ENCODE measurements around the gene PRDM8.
A peak's percentile ranks its signal among the peaks of the same experiment; 100 is the strongest.

Gene PRDM8

DNA sequence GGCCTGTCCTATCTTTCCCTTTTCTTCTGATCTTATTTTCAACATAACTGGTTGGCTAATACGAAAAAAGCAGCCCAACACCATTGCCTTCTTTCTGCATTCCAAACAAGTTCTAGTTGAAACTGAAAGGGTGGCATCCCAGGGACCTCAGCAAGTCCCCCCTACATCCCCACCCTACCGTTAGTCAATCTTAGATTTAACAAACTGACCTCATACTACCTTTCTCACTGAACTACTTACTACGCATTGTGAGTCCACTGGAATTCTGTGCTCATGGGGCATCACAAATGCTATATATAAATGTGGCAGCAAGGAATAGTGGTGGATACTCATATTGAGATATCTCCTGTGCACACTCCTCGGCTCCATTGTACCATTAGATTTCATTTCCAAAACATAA, 36.1 kb downstream of the PRDM8 start:
- H2AFZ ChIP-seq (ENCODE audit: insufficient read depth, low read length, poor library complexity) = no peak overlapping the region
- H3K36me3 ChIP-seq (ENCODE audit: control insufficient read depth in 1 of 2, insufficient read depth in 2 of 2, low read length in 2 of 2) = no peaks in the 10 kb centered on the region
- no peak overlapping the region for H4K91ac ChIP-seq (ENCODE audit: low read depth, low read length)
- H3K27ac ChIP-seq (ENCODE audit: low read depth, low read length) = no peak overlapping the region
- no peak overlapping the region for H3K4me3 ChIP-seq (ENCODE audit: low read depth, low read length)
- no peak overlapping the region for H2BK5ac ChIP-seq (ENCODE audit: low read depth, low read length, poor library complexity)
- H3K23ac ChIP-seq (ENCODE audit: low read length) = no peak overlapping the region
- H2BK120ac ChIP-seq (ENCODE audit: insufficient read depth, low read length, poor library complexity) = no peak overlapping the region
- H3K14ac ChIP-seq (ENCODE audit: low read length) = no peak overlapping the region
- H2AK5ac ChIP-seq (ENCODE audit: low read length) = no peak overlapping the region
- H3K79me2 ChIP-seq (ENCODE audit: control insufficient read depth, insufficient read depth, low read length, poor library complexity) = no peaks in the 10 kb centered on the region
- no peak overlapping the region for H3K4ac ChIP-seq (ENCODE audit: low read depth, low read length)
- H3K4me2 ChIP-seq (ENCODE audit: low read length) = no peak overlapping the region
- H3K27me3 ChIP-seq (ENCODE audit: insufficient read depth, low read length) = no peaks in the 10 kb centered on the region
- H3K18ac ChIP-seq (ENCODE audit: low read length) = no peak overlapping the region
- no peaks in the 10 kb centered on the region for H3K9me3 ChIP-seq (ENCODE audit: insufficient read depth, low read depth, low read length)
- no peaks in the 10 kb centered on the region for H3K79me1 ChIP-seq (ENCODE audit: low read length)
- H3K9ac ChIP-seq (ENCODE audit: low read length) = no peak overlapping the region
- DNase-seq = no peak
- H4K8ac ChIP-seq (ENCODE audit: low read depth, low read length) = no peak overlapping the region
- H4K12ac ChIP-seq (ENCODE audit: low read depth, low read length) = no peak overlapping the region
- H3K4me1 ChIP-seq (ENCODE audit: control insufficient read depth in 1 of 2, insufficient read depth in 2 of 2, low read length in 2 of 2) = no peaks in the 10 kb centered on the region
- no peak overlapping the region for H2BK12ac ChIP-seq (ENCODE audit: low read length)
- WGBS (ENCODE audit: extremely low coverage, insufficient coverage, insufficient read length) = no CpG with 5 or more reads among the region's 4 CpGs

DNA sequence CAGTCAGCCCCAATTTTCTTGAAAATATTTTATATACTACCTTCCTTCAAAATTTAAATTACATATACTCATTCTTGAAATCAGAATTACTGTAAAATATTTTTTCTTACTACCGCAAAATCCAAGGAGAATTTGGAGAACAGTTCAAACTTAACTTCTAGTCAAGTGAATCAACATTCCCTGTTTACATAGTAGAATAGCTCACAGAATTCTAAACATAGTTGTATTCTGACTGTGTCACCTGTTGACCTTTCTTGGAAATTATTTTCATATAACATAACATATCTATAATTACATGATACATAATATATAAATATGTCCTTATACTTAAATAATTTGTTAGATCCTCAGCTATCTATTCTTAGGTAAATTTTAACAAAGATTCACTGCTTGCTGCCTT, 38.1 kb downstream of the PRDM8 start:
- no peak overlapping the region for H3K18ac ChIP-seq (ENCODE audit: low read length)
- no peak overlapping the region for H4K91ac ChIP-seq (ENCODE audit: low read depth, low read length)
- H2BK5ac ChIP-seq (ENCODE audit: low read depth, low read length, poor library complexity) = no peak overlapping the region
- no peak overlapping the region for H2BK12ac ChIP-seq (ENCODE audit: low read length)
- no peak overlapping the region for H3K4me3 ChIP-seq (ENCODE audit: low read depth, low read length)
- H4K8ac ChIP-seq (ENCODE audit: low read depth, low read length) = no peak overlapping the region
- no peaks in the 10 kb centered on the region for H3K4me1 ChIP-seq (ENCODE audit: control insufficient read depth in 1 of 2, insufficient read depth in 2 of 2, low read length in 2 of 2)
- H4K12ac ChIP-seq (ENCODE audit: low read depth, low read length) = no peak overlapping the region
- no peak overlapping the region for H2AK5ac ChIP-seq (ENCODE audit: low read length)
- no peak overlapping the region for H3K14ac ChIP-seq (ENCODE audit: low read length)
- no peaks in the 10 kb centered on the region for H3K9me3 ChIP-seq (ENCODE audit: insufficient read depth, low read depth, low read length)
- H2BK120ac ChIP-seq (ENCODE audit: insufficient read depth, low read length, poor library complexity) = no peak overlapping the region
- H3K36me3 ChIP-seq (ENCODE audit: control insufficient read depth in 1 of 2, insufficient read depth in 2 of 2, low read length in 2 of 2) = no peaks in the 10 kb centered on the region
- H3K4me2 ChIP-seq (ENCODE audit: low read length) = no peak overlapping the region
- no peaks in the 10 kb centered on the region for H3K79me1 ChIP-seq (ENCODE audit: low read length)
- WGBS (ENCODE audit: extremely low coverage, insufficient coverage, insufficient read length) = no CpG with 5 or more reads among the region's 1 CpG
- H3K27me3 ChIP-seq (ENCODE audit: insufficient read depth, low read length) = no peaks in the 10 kb centered on the region
- H3K9ac ChIP-seq (ENCODE audit: low read length) = no peak overlapping the region
- H3K23ac ChIP-seq (ENCODE audit: low read length) = no peak overlapping the region
- H3K27ac ChIP-seq (ENCODE audit: low read depth, low read length) = no peak overlapping the region
- no peaks in the 10 kb centered on the region for H3K79me2 ChIP-seq (ENCODE audit: control insufficient read depth, insufficient read depth, low read length, poor library complexity)
- H3K4ac ChIP-seq (ENCODE audit: low read depth, low read length) = no peak overlapping the region
- no peak overlapping the region for H2AFZ ChIP-seq (ENCODE audit: insufficient read depth, low read length, poor library complexity)
- peak in 1 of 2 donors; percentile 37 for DNase-seq

DNA sequence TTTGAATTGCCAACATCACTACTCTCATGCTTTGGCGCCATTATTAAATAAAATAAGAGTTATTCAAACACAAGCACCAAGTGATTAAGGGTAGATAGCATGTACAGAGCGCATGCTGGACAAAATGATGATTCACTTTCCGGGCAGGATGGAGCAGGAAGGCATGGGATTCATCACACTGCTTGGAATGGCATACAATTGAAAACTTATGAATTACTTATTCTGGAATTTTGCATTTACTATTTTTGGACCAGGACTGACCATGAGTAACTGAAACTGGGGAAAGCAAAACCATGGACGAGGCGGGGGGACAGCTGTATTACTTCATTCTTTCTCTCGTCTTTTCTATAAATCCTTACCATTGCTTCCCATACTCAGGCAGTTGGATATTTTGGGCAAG, 40.7 kb downstream of the PRDM8 start:
- no peak overlapping the region for H3K9ac ChIP-seq (ENCODE audit: low read length)
- H3K4me3 ChIP-seq (ENCODE audit: low read depth, low read length) = no peak overlapping the region
- H3K27me3 ChIP-seq (ENCODE audit: insufficient read depth, low read length) = no peaks in the 10 kb centered on the region
- H3K27ac ChIP-seq (ENCODE audit: low read depth, low read length) = no peak overlapping the region
- H3K14ac ChIP-seq (ENCODE audit: low read length) = no peak overlapping the region
- no peaks in the 10 kb centered on the region for H3K36me3 ChIP-seq (ENCODE audit: control insufficient read depth in 1 of 2, insufficient read depth in 2 of 2, low read length in 2 of 2)
- H4K12ac ChIP-seq (ENCODE audit: low read depth, low read length) = no peak overlapping the region
- H3K23ac ChIP-seq (ENCODE audit: low read length) = no peak overlapping the region
- no peak overlapping the region for H3K4ac ChIP-seq (ENCODE audit: low read depth, low read length)
- no peak overlapping the region for H3K4me2 ChIP-seq (ENCODE audit: low read length)
- H4K91ac ChIP-seq (ENCODE audit: low read depth, low read length) = no peak overlapping the region
- no peaks in the 10 kb centered on the region for H3K79me1 ChIP-seq (ENCODE audit: low read length)
- no peak overlapping the region for H2AK5ac ChIP-seq (ENCODE audit: low read length)
- H2BK120ac ChIP-seq (ENCODE audit: insufficient read depth, low read length, poor library complexity) = no peak overlapping the region
- peak in 1 of 2 donors; percentile 3 for DNase-seq
- no peak overlapping the region for H3K18ac ChIP-seq (ENCODE audit: low read length)
- H2BK12ac ChIP-seq (ENCODE audit: low read length) = no peak overlapping the region
- no peak overlapping the region for H2AFZ ChIP-seq (ENCODE audit: insufficient read depth, low read length, poor library complexity)
- H3K4me1 ChIP-seq (ENCODE audit: control insufficient read depth in 1 of 2, insufficient read depth in 2 of 2, low read length in 2 of 2) = no peaks in the 10 kb centered on the region
- no peaks in the 10 kb centered on the region for H3K9me3 ChIP-seq (ENCODE audit: insufficient read depth, low read depth, low read length)
- no peak overlapping the region for H4K8ac ChIP-seq (ENCODE audit: low read depth, low read length)
- no CpG with 5 or more reads among the region's 6 CpGs for WGBS (ENCODE audit: extremely low coverage, insufficient coverage, insufficient read length)
- H2BK5ac ChIP-seq (ENCODE audit: low read depth, low read length, poor library complexity) = no peak overlapping the region
- H3K79me2 ChIP-seq (ENCODE audit: control insufficient read depth, insufficient read depth, low read length, poor library complexity) = no peaks in the 10 kb centered on the region

DNA sequence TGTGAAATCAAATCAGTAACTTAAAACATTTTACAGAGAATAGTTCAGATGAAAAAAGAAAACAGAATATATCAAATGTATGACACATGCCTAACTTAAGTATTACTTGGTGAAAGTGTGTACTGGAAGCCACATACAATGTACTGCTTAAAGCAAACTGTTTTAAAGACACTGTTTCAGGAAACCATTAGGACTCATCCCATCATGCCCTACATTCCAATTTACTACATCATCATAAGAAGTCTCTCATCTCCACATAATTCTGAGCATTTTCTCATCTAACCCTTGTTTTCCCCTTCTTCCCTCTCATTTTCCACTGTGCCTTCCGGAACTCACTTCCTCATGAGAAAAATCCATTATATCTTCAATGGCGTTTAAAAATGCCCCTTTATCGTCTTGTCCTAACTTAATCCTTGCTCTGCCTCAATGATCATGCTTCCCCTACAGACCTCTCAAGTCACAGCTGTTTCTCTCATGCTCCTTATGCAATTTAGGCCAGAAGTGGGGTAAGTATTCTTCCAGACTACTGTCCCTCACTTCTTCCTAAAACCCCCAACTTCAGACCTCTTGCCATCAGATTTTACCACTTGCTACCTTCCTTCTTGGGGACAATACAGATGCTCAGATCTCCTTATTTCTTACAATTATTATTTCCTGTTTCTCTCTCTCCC, 42.3 kb downstream of the PRDM8 start:
- H3K23ac ChIP-seq (ENCODE audit: low read length) = no peak overlapping the region
- no peak overlapping the region for H2BK12ac ChIP-seq (ENCODE audit: low read length)
- H3K14ac ChIP-seq (ENCODE audit: low read length) = no peak overlapping the region
- no peak overlapping the region for H4K8ac ChIP-seq (ENCODE audit: low read depth, low read length)
- H2BK120ac ChIP-seq (ENCODE audit: insufficient read depth, low read length, poor library complexity) = no peak overlapping the region
- no peak for DNase-seq
- no peak overlapping the region for H3K18ac ChIP-seq (ENCODE audit: low read length)
- H3K36me3 ChIP-seq (ENCODE audit: control insufficient read depth in 1 of 2, insufficient read depth in 2 of 2, low read length in 2 of 2) = no peaks in the 10 kb centered on the region
- H4K12ac ChIP-seq (ENCODE audit: low read depth, low read length) = no peak overlapping the region
- H2AFZ ChIP-seq (ENCODE audit: insufficient read depth, low read length, poor library complexity) = no peak overlapping the region
- no peaks in the 10 kb centered on the region for H3K79me2 ChIP-seq (ENCODE audit: control insufficient read depth, insufficient read depth, low read length, poor library complexity)
- H4K91ac ChIP-seq (ENCODE audit: low read depth, low read length) = no peak overlapping the region
- H3K9ac ChIP-seq (ENCODE audit: low read length) = no peak overlapping the region
- H3K9me3 ChIP-seq (ENCODE audit: insufficient read depth, low read depth, low read length) = no peaks in the 10 kb centered on the region
- H3K27me3 ChIP-seq (ENCODE audit: insufficient read depth, low read length) = no peaks in the 10 kb centered on the region
- no peak overlapping the region for H2AK5ac ChIP-seq (ENCODE audit: low read length)
- H3K4me1 ChIP-seq (ENCODE audit: control insufficient read depth in 1 of 2, insufficient read depth in 2 of 2, low read length in 2 of 2) = no peaks in the 10 kb centered on the region
- no peak overlapping the region for H3K4me3 ChIP-seq (ENCODE audit: low read depth, low read length)
- no peak overlapping the region for H2BK5ac ChIP-seq (ENCODE audit: low read depth, low read length, poor library complexity)
- H3K27ac ChIP-seq (ENCODE audit: low read depth, low read length) = no peak overlapping the region
- H3K4me2 ChIP-seq (ENCODE audit: low read length) = no peak overlapping the region
- H3K4ac ChIP-seq (ENCODE audit: low read depth, low read length) = no peak overlapping the region
- H3K79me1 ChIP-seq (ENCODE audit: low read length) = no peaks in the 10 kb centered on the region
- WGBS (ENCODE audit: extremely low coverage, insufficient coverage, insufficient read length) = no CpG with 5 or more reads among the region's 3 CpGs
